GM06990 (cell line): ENCODE data around the gene ACAP2.

Source experiments
- DNase-seq: peaks from one replicate; pipeline ENCODE4 v3.0.0-alpha.2; 2011; ENCODE audit not compliant: insufficient read length; ENCODE audit errors: extremely low read depth
- H3K27me3 ChIP-seq: replicated peaks from 2 replicates; pipeline ENCODE4 v1.6.0; 2011; ENCODE audit warnings: low read length; ENCODE audit not compliant: control insufficient read depth, insufficient read depth
- H3K36me3 ChIP-seq: 2 replicates; pipeline ENCODE4 v1.5.1; 2011; ENCODE audit warnings: low read length; ENCODE audit not compliant: control insufficient read depth, insufficient read depth
- H3K4me3 ChIP-seq: replicated peaks from 2 replicates; pipeline ENCODE4 v1.5.1; 2011; ENCODE audit warnings: low read depth, mild to moderate bottlenecking, control low read depth, low read length
- CTCF ChIP-seq: IDR thresholded peaks from 2 replicates; pipeline ENCODE4 v1.5.1; 2011; ENCODE audit warnings: low read length, control low read depth, mild to moderate bottlenecking, inconsistent platforms; ENCODE audit not compliant: insufficient read depth, poor library complexity, severe bottlenecking

Gene ACAP2

GRCh38 chr3:195421400-195421799, 21.4 kb downstream of the ACAP2 start:
- no peak for TF ChIP-seq CTCF
- H3K4me3 ChIP-seq = no peak overlapping the region
- no peaks in the 10 kb centered on the region for H3K27me3 ChIP-seq
- no peaks in the 10 kb centered on the region for H3K36me3 ChIP-seq
- DNase-seq = no peak

DNA sequence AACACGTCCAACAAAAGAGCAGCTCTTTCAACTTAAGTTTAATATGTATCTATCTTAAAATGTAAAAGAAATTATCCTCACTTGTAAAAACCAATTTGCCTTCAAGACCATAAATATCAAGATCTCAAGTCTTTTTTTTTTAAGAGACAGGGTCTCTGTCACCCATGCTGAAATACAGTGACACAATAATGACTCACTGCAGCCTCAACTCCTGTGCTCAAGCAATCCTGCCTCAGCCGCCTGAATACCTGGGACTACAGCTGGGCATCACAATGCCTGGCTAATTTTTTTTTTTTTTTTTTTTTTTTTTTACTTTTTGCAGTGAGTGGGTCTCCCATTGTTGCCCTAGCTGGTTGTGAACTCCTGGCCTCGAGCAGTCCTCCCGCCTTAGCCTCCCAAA, 26.0 kb downstream of the ACAP2 start:
- DNase-seq = no peak
- H3K4me3 ChIP-seq = no peak overlapping the region
- no peaks in the 10 kb centered on the region for H3K27me3 ChIP-seq
- no peak for TF ChIP-seq CTCF
- H3K36me3 ChIP-seq = no peaks in the 10 kb centered on the region

GRCh38 chr3:195411836-195412235, 31.0 kb downstream of the ACAP2 start:
- no peak for DNase-seq
- no peaks in the 10 kb centered on the region for H3K27me3 ChIP-seq
- TF ChIP-seq CTCF = no peak
- no peak overlapping the region for H3K4me3 ChIP-seq
- H3K36me3 ChIP-seq = peaks cover 2% of the 10 kb centered on the region

- peaks cover 2% of the 10 kb centered on the region for H3K36me3 ChIP-seq
- no peak overlapping the region for H3K4me3 ChIP-seq
- DNase-seq = no peak
- TF ChIP-seq CTCF = no peak
- H3K27me3 ChIP-seq = no peaks in the 10 kb centered on the region
These were observed 32.3 kb downstream of the ACAP2 start for GRCh38 chr3:195410546-195410945.

DNA sequence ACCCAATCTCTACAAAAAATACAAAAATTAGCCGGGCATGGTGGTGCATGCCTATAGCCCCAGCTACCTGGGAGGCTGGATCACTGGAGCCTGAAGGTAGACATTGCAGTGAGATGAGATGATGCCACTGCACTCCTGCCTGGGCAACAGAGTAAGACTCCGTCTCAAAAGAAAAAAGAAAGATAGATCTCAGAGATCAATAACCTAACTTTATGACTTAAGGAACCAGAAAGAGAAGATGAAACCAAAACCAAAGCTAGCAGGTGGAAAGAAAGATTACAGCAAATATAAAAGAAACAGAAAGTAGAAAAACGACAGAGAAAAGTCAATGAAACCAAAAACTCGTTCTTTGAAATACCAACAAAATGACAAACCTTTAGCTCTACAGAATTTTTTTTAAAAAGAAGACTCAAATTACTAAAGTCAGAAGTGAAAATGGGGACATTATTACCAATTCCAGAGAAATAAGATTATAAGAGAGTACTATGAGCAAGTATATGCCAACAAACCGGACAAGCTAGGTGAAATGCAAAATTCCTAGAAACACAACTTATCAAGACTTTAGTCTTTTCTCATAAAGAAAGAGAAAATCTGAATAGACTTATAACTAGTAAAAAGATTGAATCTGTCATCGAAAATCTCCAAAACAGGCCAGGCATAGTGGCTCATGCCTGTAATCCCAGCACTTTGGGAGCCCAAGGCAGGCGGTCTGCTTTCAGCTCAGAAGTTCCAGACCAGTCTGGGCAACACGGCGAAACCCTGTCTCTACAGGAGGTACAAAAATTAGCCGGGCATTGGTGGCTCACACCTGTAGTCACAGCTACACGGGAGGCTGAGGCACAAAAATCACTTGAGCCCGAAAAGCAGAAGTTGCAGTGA, 35.0 kb downstream of the ACAP2 start:
- Histone ChIP-seq H3K4me3 (no peak overlapping the region; the same call in 1 of the 2 replicates), H3K36me3 (peaks cover 2% of the 10 kb centered on the region), H3K27me3 (no peaks in the 10 kb centered on the region)
- no peak for TF ChIP-seq CTCF
- DNase-seq = no peak

DNA sequence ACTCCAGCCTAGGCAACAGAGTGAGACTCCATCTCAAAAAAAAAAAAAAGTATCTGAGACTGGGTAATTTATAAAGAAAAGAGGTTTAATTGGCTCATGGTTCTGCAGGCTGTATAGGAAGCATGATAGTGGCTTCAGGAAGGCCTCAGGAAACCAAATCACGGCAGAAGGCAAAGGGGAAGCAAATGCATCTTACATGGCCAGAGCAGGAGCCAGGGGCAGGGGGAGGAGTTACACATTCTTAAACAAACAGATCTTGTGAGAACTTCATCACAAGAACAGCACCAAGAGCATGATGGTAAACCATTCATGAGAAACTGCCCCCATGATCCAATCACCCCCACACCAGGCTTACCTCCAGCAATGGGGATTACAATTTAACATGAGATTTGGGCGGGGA, 37.2 kb downstream of the ACAP2 start:
- H3K36me3 ChIP-seq = peaks cover 2% of the 10 kb centered on the region
- DNase-seq = no peak
- H3K27me3 ChIP-seq = no peaks in the 10 kb centered on the region

More for the DNA sequence above, 37.2 kb downstream of the ACAP2 start:
- no peak overlapping the region for H3K4me3 ChIP-seq
- no peak for TF ChIP-seq CTCF
